ENCODE results near the gene INO80C.

Gene INO80C

DNA sequence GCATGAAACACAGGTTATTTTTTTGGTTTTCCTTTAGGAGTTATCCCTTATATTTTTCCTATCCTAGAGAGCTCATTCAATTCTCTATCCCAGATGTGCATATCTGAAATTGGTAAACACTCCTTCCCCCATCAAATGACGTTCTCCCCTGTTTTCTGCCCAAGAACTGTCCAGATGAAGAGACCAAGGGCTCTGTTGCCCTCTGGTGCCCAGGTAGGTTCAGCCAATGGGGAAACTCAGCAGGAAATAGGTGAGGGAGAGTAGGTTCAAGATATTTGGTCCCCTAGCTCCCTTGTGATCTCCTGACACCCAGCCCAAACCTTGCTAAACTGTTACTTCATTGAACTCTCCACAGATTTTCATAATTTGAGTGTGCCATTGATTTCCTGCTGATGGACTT lies 14.1 kb upstream of the INO80C start:
- H3K9ac ChIP-seq (ENCODE audit: low read depth, low read length), result no peak overlapping the region
- WGBS, result 69% methylated on average over 1 of the region's 1 CpG

DNA sequence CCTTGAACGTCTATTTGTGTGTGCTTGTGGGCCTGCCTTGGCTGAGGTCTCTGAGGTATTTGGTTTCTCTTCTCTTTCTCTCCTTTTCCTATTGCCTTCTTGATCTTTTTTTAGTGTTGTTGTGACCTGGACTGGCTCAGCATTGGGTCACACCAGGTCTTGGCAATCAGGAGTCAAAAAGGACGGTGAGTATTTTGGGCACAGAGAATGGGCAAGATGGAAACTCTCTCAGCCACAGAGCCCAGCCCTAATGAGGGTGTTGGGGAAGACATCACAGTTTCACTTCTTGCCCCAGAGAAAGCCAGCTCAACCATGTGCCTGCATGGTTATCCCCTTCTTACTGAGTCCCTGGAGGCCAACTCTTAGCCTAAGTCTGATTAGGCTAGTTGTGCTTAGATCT lies 13.7 kb upstream of the INO80C start:
- Histone ChIP-seq H3K36me3 (ENCODE audit: insufficient read depth, low read length) (no peaks in the 10 kb centered on the region), H3K27me3 (ENCODE audit: insufficient read depth, low read length) (no peaks in the 10 kb centered on the region), H3K4me1 (ENCODE audit: insufficient read depth, low read length) (peaks cover 35% of the 10 kb centered on the region), H3K27ac (ENCODE audit: low read depth, low read length) (no peak overlapping the region), H3K9me3 (ENCODE audit: insufficient read depth, low read depth, low read length) (no peaks in the 10 kb centered on the region), H3K9ac (ENCODE audit: low read depth, low read length) (no peak overlapping the region), H3K4me3 (ENCODE audit: low read length) (no peak overlapping the region)
- 84% methylated on average over 2 of the region's 2 CpGs for WGBS

More for the DNA sequence above, 14.1 kb upstream of the INO80C start:
- no peaks in the 10 kb centered on the region for H3K36me3 ChIP-seq (ENCODE audit: insufficient read depth, low read length)
- H3K27ac ChIP-seq (ENCODE audit: low read depth, low read length), result no peak overlapping the region
- no peaks in the 10 kb centered on the region for H3K27me3 ChIP-seq (ENCODE audit: insufficient read depth, low read length)
- no peaks in the 10 kb centered on the region for H3K9me3 ChIP-seq (ENCODE audit: insufficient read depth, low read depth, low read length)
- H3K4me1 ChIP-seq (ENCODE audit: insufficient read depth, low read length), result peaks cover 36% of the 10 kb centered on the region
- no peak overlapping the region for H3K4me3 ChIP-seq (ENCODE audit: low read length)

DNA sequence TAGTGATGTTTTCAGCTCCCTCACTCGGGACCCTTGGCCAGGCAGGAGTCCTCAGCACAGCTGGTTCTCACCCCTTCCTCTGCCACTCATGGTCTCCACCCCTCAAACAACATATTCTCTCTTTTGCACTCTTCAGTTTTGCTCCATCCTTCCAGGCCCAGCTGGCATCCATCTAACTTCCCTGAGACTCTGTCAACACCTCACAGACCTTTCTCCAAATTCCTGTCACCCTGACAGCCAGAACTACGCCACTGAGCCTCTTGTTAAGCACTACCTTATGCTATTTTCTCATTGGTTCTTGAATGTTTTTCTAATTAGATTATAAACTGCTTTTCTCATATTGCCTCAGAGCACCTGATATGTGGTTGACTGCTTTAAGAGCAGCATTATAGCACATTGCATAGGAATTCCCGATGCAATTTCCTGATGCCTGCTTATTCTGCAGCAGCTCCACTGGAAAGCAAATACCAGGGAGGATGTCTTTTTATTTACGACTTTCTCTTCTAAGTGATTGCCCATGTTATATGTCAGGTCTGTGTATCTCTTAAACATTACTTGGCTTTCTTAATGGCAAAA lies 12.4 kb upstream of the INO80C start:
- H3K4me1 ChIP-seq (ENCODE audit: insufficient read depth, low read length), result peaks cover 22% of the 10 kb centered on the region; the same call in 1 of the 2 replicates
- no peaks in the 10 kb centered on the region for H3K9me3 ChIP-seq (ENCODE audit: insufficient read depth, low read depth, low read length)
- no peak overlapping the region for H3K27ac ChIP-seq (ENCODE audit: low read depth, low read length)
- no peak overlapping the region for H3K4me3 ChIP-seq (ENCODE audit: low read length)
- no peak overlapping the region for H3K9ac ChIP-seq (ENCODE audit: low read depth, low read length)
- H3K36me3 ChIP-seq (ENCODE audit: insufficient read depth, low read length), result no peaks in the 10 kb centered on the region
- H3K27me3 ChIP-seq (ENCODE audit: insufficient read depth, low read length), result no peaks in the 10 kb centered on the region
- 82% methylated on average over 4 of the region's 4 CpGs for WGBS

DNA sequence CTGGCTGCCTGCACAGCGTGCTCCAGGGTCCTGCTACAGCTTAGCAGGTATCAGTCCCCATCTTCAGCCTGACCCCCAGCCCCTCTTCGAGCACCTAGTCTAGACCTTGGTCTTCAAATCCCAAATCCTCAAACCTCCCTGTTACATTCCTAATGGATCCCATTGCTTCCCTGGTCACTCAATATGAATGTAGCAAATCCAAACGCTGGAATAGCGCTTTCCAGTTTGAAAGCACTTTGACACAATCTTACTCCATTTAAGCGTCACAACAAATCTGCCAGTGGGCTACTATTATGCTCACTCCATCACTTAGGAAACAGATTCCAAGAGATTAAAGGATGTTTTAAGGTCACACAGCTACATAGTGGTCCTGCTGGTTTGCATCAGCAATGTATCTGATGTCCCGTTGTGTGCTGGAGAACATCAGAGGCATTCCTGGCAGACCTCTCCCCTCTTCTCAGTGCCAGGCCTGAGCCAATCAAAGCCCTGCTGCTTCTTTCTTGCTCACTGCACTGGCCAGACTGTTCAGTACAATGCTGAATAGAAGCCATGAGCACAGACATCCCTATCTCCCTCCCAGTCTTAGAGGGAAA lies 11.1 kb upstream of the INO80C start:
- peaks cover 21% of the 10 kb centered on the region; the same call in 1 of the 2 replicates for H3K4me1 ChIP-seq (ENCODE audit: insufficient read depth, low read length)
- no peak overlapping the region for H3K27ac ChIP-seq (ENCODE audit: low read depth, low read length)
- H3K9me3 ChIP-seq (ENCODE audit: insufficient read depth, low read depth, low read length), result no peaks in the 10 kb centered on the region
- no peak overlapping the region for H3K9ac ChIP-seq (ENCODE audit: low read depth, low read length)
- no peak overlapping the region for H3K4me3 ChIP-seq (ENCODE audit: low read length)
- no peaks in the 10 kb centered on the region for H3K27me3 ChIP-seq (ENCODE audit: insufficient read depth, low read length)
- no peaks in the 10 kb centered on the region for H3K36me3 ChIP-seq (ENCODE audit: insufficient read depth, low read length)
- 72% methylated on average over 6 of the region's 6 CpGs for WGBS

DNA sequence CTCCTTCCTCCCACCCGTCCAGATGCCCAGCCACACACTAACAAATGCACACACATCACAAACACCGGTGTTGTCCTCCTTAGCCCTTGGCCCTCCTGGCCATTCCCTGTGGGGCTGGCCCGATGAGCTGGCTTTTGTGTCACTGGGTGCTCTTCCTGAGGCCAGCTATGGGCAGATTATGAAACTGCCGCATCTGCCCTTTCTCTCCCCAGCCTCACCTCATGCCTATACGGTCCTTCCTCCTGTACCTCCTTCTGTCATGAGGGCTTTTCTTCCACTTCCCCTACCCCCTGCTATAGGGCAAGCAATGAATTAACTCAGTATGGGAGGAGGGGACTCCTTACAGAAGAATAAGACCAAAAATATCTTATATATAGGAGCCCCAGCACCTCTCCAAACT lies 10.3 kb upstream of the INO80C start:
- H3K27me3 ChIP-seq (ENCODE audit: insufficient read depth, low read length), result no peaks in the 10 kb centered on the region
- 90% methylated on average over 5 of the region's 5 CpGs for WGBS
- no peak overlapping the region for H3K4me3 ChIP-seq (ENCODE audit: low read length)
- H3K36me3 ChIP-seq (ENCODE audit: insufficient read depth, low read length), result no peaks in the 10 kb centered on the region
- no peaks in the 10 kb centered on the region for H3K9me3 ChIP-seq (ENCODE audit: insufficient read depth, low read depth, low read length)
- peaks cover 15% of the 10 kb centered on the region; the same call in 1 of the 2 replicates for H3K4me1 ChIP-seq (ENCODE audit: insufficient read depth, low read length)
- no peak overlapping the region for H3K9ac ChIP-seq (ENCODE audit: low read depth, low read length)
- no peak overlapping the region for H3K27ac ChIP-seq (ENCODE audit: low read depth, low read length)

GRCh38 chr18:35507623-35508022 lies 9.9 kb upstream of the INO80C start:
- no peak overlapping the region for H3K4me3 ChIP-seq (ENCODE audit: low read length)
- H3K27ac ChIP-seq (ENCODE audit: low read depth, low read length), result no peak overlapping the region
- no peak overlapping the region for H3K9ac ChIP-seq (ENCODE audit: low read depth, low read length)
- peaks cover 15% of the 10 kb centered on the region; the same call in 1 of the 2 replicates for H3K4me1 ChIP-seq (ENCODE audit: insufficient read depth, low read length)
- WGBS, result 92% methylated on average over 3 of the region's 3 CpGs
- H3K27me3 ChIP-seq (ENCODE audit: insufficient read depth, low read length), result no peaks in the 10 kb centered on the region
- no peaks in the 10 kb centered on the region for H3K36me3 ChIP-seq (ENCODE audit: insufficient read depth, low read length)
- H3K9me3 ChIP-seq (ENCODE audit: insufficient read depth, low read depth, low read length), result no peaks in the 10 kb centered on the region

GRCh38 chr18:35507192-35507591 lies 9.4 kb upstream of the INO80C start:
- H3K27me3 ChIP-seq (ENCODE audit: insufficient read depth, low read length), result no peaks in the 10 kb centered on the region
- no peak overlapping the region for H3K9ac ChIP-seq (ENCODE audit: low read depth, low read length)
- H3K27ac ChIP-seq (ENCODE audit: low read depth, low read length), result no peak overlapping the region
- H3K4me1 ChIP-seq (ENCODE audit: insufficient read depth, low read length), result peaks cover 15% of the 10 kb centered on the region; the same call in 1 of the 2 replicates
- WGBS, result 89% methylated on average over 3 of the region's 3 CpGs
- no peaks in the 10 kb centered on the region for H3K36me3 ChIP-seq (ENCODE audit: insufficient read depth, low read length)
- H3K9me3 ChIP-seq (ENCODE audit: insufficient read depth, low read depth, low read length), result no peaks in the 10 kb centered on the region
- no peak overlapping the region for H3K4me3 ChIP-seq (ENCODE audit: low read length)

DNA sequence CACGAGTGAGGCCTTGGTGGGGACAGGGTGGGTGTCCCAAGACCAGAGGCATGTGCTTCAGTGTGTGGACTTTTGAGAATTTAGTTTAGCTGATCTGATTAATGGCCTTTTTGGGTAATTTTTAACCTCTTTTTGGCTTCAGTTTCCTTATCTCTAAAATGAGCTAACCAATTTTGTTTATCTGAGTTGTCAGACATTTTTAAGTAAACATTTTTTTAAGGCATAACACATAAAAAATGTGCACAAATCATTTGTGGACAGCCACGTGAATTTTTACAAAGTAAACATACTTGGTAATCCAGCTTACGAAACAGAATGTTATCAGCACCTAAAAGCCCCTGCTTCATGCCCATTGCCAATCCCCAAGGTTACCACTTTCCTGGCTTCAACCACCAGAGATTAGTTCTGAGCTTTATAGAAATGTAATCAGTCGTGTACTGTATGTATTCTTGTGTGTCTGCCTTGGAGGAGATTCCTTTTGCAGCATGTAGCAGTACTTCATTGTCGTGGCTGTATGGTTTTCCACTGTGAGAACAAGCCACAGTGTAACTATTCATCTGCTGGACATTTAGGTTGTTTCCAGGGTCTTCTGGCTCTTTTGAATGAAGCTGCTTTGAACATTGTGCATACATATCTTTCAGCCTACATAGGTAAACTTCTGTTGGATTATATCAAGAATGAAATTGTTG lies 8.4 kb upstream of the INO80C start:
- H3K9me3 ChIP-seq (ENCODE audit: insufficient read depth, low read depth, low read length), result no peaks in the 10 kb centered on the region
- no peak overlapping the region for H3K9ac ChIP-seq (ENCODE audit: low read depth, low read length)
- no peak overlapping the region for H3K27ac ChIP-seq (ENCODE audit: low read depth, low read length)
- 89% methylated on average over 5 of the region's 5 CpGs for WGBS
- H3K4me3 ChIP-seq (ENCODE audit: low read length), result no peak overlapping the region
- no peaks in the 10 kb centered on the region for H3K27me3 ChIP-seq (ENCODE audit: insufficient read depth, low read length)
- no peaks in the 10 kb centered on the region for H3K36me3 ChIP-seq (ENCODE audit: insufficient read depth, low read length)
- peaks cover 17% of the 10 kb centered on the region for H3K4me1 ChIP-seq (ENCODE audit: insufficient read depth, low read length)

DNA sequence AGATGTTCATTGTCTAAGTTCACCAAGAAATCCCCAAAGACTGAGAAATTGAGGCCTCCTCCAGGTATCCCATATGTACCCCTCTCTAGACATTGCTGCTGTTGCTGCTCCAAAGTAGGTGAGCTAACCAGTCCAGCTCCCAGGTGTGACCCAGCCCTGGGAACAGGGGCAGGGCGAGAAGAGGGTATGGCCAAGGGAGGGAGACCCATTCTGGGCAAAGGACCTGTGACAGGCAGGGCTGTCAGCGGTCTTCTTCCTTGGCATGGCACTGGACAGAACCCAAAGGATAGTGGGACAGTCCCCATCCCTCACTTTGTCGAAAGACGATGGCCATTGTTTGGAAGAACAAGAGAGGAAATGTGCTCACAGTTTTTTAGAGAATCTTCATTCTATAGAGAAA lies 7.2 kb upstream of the INO80C start:
- Histone ChIP-seq H3K9ac (ENCODE audit: low read depth, low read length) (no peak overlapping the region), H3K27me3 (ENCODE audit: insufficient read depth, low read length) (no peaks in the 10 kb centered on the region), H3K4me1 (ENCODE audit: insufficient read depth, low read length) (peaks cover 22% of the 10 kb centered on the region), H3K27ac (ENCODE audit: low read depth, low read length) (no peak overlapping the region), H3K4me3 (ENCODE audit: low read length) (no peak overlapping the region), H3K36me3 (ENCODE audit: insufficient read depth, low read length) (no peaks in the 10 kb centered on the region), H3K9me3 (ENCODE audit: insufficient read depth, low read depth, low read length) (no peaks in the 10 kb centered on the region)
- WGBS, result 92% methylated on average over 4 of the region's 4 CpGs

DNA sequence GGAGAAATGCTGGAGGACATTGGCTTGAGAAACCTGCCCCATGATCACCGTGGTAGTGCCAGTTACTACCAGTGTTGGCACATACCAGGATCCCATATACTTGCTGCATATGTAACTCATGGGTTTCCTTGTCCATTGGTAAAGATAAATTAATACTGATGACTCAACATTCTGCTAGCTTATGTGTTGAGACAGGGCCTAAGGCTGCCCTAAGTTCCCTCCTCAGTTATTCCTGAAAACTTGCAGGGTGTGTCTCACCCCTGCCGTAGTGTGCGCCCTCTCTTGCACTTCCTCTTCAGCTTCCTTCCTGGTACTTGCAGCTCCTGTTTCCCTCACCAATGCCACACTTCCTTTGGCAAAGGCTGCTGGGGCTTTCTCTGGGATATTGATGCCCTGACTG lies 4.3 kb upstream of the INO80C start:
- Histone ChIP-seq H3K27me3 (ENCODE audit: insufficient read depth, low read length) (no peaks in the 10 kb centered on the region), H3K36me3 (ENCODE audit: insufficient read depth, low read length) (no peaks in the 10 kb centered on the region), H3K9me3 (ENCODE audit: insufficient read depth, low read depth, low read length) (no peaks in the 10 kb centered on the region), H3K4me1 (ENCODE audit: insufficient read depth, low read length) (peaks cover 8% of the 10 kb centered on the region; the same call in 1 of the 2 replicates), H3K4me3 (ENCODE audit: low read length) (no peak overlapping the region), H3K27ac (ENCODE audit: low read depth, low read length) (no peak overlapping the region), H3K9ac (ENCODE audit: low read depth, low read length) (no peak overlapping the region)
- WGBS, result 93% methylated on average over 3 of the region's 3 CpGs

DNA sequence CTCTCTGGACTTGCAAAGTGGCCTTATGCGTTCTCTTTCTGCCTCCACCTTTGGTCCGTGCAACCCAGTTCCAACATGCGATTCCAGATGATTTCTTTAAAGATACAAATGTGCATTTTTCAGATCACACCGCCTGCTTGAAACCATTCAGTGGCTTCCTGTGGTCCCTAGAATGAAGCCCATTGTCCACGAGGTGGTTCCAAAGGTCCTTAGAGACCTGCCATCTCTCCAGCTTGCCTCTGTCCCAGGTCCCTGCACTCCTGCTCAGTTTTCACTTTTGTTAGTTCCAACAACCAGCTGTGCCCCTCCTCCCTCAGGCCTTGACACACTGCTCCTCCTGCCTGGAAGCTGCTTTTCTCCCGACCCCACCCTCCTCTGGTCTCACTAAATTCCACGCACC lies 3.6 kb upstream of the INO80C start:
- WGBS, result 84% methylated on average over 7 of the region's 7 CpGs
- no peak overlapping the region for H3K27ac ChIP-seq (ENCODE audit: low read depth, low read length)
- H3K36me3 ChIP-seq (ENCODE audit: insufficient read depth, low read length), result no peaks in the 10 kb centered on the region
- no peaks in the 10 kb centered on the region for H3K27me3 ChIP-seq (ENCODE audit: insufficient read depth, low read length)
- no peak overlapping the region for H3K9ac ChIP-seq (ENCODE audit: low read depth, low read length)
- no peak overlapping the region for H3K4me3 ChIP-seq (ENCODE audit: low read length)
- H3K4me1 ChIP-seq (ENCODE audit: insufficient read depth, low read length), result peaks cover 15% of the 10 kb centered on the region
- H3K9me3 ChIP-seq (ENCODE audit: insufficient read depth, low read depth, low read length), result no peaks in the 10 kb centered on the region

Data from HUES64 (cell line).